ENCODE results near the gene KLHL29.

Gene KLHL29

DNA sequence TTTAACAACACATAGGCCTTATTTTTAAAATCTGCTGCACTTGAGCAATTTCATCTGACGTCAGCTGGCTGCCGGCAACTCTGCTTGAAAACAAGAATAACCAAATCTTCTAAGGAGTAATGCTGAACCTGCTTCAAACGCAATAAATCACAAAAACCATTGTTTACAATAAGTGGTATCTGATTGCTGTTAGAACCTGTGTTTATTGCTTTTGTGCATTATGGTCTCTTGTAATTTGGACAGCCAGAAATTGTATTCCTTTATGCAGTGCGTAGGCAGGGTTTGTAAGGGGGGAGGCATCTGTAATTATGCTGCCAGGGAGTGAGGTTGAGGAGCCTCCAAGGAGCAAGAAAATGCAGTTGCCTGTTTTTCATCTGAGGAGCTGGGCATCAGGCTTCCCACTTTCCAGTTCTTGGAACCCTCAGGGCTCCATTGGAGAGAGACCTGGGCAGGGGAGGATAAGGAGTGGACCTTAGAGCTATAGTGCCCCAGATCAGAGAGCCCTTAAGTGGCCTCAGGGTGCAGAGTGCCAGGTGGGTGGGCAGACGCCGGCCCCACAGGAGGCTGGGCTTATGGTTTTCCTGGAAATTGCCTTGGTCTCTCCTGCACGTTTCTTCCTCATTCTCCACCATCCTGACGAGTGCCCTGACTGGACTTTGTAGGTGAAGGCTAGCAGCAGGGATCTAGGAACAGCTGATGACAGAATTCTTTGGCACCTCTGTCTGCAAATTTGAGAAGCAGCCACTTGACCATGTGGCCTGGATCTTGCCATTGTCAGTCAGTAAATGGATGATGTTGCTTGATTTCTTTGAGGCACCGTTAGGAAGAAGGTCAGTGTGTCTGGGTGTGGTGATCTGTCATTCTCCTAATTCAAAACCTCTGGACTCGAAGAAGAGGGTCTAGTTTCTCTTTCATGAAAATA lies 129.2 kb downstream of the KLHL29 start:
- no peak for DNase-seq (ENCODE audit: low read depth)

DNA sequence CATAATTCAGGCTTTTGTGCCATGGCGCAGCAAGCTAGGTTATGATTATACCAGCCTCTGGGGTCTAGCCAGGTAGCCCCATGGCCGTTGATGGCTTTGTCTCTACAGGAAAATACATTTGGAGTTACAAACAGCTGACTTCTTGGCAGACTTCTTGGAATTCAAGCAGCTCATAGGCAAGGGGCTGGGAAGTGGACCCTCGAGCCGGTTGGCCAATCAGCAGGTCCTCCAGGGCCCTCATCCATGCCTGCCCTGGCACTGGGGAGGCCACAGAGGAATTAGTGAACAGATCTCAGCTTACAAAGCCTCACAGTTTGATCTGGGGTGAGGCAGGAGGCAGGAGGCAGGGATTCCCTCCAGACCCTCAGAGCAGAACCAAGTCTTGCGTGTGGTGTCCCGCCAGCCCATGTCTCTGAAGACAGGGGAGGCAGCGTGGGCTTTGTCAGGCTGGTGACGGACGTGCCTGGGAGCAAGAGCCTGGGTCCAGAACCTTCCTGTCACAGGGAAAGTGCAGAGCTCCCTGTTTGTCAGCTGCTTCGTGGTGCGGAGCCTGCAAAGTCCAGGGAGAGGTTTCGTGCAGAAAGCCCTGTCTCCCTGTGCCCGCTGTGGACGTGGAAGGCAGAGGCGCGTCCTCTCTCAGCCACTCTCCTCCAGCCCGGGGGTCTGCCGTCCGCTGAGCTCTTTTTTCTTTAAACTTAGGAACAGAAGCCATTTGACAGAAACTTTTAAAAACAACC lies 131.7 kb downstream of the KLHL29 start:
- no peak for DNase-seq (ENCODE audit: low read depth)

DNA sequence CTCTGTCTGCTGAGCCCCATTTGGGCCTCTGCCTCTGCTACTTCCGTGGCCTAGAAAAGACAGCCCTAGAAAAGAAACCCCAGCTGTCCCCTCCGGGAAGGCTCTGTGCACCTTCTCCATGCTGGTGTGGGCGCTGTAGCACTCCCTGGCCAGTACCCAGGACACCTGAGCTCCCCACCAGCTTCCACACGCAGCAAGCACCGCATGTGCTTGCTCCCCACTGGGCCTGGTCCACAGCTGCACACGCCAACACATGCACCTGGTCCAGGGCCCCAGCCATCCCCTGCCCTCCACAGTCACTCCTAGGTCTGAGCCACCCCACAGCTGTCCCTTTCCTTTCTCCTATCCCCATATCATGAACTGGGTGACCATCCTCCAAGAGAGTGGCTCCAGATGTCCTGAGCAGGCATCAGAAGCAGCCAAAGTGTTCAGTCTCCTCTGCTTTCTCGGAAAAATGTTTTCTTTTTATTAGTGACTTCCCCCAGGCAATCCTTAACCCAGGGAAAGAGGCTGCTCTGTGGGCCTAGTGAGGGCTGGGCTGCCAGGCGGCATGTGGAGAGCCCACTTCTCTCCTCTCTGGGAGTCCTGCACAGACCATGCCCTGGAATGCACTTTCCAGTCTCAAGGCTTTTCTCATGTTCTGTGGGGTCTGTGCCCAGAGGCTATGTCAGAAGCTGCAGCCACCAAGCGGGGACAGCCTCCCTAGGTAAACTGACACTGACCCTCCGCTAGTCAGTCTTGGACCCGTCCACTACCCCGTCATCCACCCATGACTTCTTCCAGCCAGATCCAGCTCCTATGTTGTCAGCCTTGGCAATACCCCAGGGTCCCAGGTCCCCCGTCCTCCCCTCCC lies 133.7 kb downstream of the KLHL29 start:
- DNase-seq (ENCODE audit: low read depth): no peak

DNA sequence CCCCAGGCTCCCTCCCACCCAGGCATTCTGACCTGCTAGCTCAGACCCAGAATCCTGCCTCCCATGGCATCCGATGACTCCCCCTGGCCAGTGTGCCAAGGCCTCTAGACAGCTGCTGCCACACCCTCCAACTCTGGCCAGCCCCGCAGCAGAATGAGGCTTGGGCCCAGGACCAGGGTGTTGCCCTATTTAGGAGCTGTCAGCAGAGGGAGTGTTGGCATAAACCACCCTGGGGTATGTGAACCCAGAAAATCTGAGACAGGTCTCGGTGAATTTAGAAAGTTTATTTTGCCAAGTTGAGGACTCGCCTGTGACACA lies 134.3 kb downstream of the KLHL29 start:
- no peak for DNase-seq (ENCODE audit: low read depth)

DNA sequence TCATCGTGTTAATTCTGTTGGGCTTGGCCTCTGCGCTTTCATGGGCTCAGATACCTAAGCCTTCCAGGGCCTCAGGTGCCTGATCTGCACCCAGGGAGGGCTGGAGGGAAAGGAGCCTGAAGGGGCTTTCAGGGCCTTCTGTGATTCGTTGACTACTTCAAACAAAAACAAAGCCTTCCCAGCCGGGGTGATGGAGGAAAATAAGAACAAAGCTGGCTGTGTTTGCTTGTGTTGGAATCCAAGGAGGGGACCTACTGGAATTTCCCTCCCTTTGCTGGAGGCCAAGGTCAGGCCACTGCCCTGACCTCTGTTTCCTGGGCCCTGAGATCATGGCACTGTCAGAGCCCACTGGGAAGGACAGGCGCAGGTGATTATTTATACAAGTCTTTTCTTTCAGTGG lies 135.3 kb downstream of the KLHL29 start:
- no peak for DNase-seq (ENCODE audit: low read depth)

DNA sequence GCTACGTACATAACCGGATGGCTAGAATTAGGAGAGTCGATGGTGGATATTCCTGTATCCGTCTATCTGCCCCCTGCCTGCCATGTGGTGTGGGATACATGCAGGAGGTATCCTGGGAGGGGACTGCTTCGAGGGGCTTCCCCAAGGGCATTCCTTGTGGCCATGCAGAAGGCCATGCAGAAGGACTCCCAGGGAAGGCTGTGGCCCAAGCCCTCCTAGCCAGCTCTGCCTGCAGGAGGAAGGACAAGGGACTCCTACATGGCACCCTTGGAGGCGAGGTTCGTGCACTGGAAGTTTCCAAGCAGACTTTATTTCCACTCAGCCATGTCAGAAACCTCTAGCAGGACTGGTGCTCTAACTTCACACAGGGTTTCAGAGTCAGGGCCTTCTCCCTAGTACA lies 136.1 kb downstream of the KLHL29 start:
- DNase-seq (ENCODE audit: low read depth): no peak

DNA sequence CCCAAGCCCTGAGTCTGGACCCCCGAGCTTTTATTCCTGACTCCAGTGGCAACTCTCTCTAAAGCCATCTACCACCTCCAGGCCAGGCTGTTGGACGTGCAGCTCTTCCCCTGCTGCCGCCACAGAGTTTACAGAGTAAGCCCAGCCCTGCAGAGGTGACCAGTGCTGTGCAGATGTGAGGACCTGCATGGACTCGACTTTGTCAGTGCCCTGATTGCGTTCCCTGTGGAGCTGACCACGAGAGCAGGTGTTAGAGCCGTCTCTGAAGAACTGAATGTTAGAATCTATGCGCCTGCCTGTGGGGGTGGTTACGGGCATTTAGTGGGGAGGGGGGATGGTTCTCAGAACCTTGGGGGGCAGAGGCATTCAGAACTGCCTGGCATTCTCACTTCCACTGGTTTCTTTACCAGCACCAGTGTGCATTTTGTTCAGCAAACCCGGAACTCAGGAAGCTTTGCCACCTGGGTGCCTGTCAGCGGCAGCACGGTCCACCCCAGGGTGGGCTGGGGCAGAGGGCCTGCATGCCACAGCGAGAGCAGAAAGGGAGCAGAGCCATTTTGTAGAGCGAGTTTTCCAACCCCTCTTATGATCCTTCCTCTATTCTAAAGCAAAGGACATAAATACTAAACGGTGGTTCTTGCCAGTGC lies 137.9 kb downstream of the KLHL29 start:
- no peak for DNase-seq (ENCODE audit: low read depth)

DNA sequence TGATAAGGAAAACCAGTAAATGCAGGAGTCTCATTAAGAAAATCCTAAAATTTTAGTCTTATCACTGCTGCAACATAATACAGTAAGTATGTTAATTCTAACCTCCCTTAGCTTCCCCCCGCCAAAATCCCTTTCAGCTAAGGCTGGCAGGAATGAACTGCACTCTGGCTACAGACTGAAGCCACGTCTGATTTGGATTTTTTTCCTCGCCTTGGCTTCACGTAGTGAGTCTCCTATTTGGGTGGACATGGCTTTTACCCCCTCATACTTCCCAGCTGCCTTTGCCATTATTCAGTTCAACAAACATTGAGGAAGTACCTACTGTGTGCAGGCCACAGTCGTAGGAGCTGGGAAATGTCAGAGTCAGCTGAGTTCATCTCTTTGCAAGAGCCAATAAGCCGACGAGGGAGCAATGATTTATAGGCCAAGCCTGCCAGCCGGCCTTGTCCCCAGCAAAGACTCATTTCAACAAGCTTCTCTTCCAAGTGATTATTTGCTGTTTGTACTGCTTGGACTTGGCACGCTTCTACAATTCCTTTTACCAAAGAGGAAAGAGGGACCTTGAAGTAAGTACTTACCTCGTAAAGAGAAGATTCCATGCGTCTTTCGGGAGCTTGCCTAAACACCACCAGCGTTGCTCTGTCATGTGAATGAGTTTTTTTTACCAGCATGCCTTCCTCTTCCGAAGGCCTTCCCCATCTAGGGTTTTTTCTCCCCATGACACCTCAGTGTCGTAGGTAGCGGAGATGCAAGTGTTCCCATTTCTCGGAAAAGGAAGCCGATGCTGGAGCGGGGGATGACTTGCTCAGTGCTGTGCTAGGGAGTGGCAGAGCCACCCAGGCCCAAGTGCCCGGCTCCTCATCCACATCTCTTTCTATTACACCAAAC lies 138.6 kb downstream of the KLHL29 start:
- no peak for DNase-seq (ENCODE audit: low read depth)

DNA sequence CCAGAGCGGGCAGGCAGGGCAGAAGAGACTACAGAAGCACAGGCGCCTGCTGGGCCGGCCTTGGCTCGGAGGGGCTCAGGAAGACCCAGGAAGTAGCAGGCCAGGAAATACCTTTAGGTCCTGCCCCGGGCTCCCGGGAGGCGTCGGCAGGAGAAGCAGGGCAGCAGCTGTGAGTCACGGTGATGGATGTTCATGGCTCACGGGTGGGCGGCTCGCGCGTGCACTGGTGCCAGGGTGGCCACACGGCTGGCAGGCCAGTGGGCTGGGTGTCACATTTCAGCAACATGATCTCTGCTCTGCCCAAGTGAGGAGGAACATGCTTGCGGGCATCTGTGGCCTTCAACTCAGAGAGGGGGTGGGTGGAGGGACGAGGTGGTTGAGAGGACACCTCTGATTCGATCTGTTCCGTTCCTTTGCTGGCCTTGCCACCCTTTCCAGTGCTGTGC lies 139.3 kb downstream of the KLHL29 start:
- no peak for DNase-seq (ENCODE audit: low read depth)

DNA sequence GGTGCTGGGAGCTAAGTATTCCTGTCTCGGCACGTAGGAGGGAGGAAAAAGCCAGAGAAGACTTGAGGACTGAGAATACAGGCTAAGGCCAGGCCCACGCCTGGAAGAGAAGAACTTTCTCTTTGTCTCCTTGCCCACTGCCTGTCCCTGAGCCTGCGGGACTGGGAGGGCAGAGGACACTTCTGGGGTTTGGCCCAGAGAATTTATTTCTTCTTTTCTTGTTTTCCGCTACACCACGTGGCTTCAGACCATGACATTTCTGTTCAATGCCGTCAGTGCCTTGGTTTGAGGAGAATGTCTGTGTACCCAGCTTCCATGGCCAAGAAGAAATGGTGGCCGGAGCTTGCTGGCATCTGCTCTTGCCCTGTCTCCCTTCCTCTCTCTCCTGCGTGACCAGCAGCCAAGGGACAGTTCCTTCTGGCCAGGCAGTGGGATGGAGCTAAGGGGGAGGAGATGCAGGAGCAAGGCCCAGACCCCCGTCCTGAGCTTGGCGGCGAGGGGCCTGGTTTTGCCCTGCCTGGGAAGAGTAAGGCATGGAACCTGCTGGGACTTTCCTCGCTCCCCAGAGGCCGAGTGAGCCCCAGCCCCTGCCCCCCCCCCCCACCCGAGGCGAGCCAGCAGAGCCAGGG lies 140.3 kb downstream of the KLHL29 start:
- DNase-seq (ENCODE audit: low read depth): no peak

DNA sequence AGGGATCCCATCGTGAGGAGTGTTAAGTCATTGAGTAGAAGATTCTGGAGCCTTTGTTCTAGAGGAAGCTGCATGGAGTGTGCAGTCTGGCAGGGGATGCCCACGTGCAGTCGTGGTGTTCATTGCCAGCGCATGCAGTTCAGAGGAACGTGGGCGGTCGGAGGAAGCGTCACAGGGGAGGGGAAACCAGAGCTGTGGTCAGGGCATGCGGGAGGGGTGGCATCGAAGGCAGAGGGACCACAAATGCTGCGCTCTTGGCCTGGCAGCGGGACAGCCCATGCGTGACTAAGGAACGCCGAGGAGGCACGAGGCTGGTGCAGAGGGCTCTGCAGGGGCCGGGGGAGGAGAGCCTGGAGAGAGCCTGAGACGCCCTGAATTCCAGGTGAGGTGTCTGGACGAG lies 141.1 kb downstream of the KLHL29 start:
- DNase-seq (ENCODE audit: low read depth): no peak

DNA sequence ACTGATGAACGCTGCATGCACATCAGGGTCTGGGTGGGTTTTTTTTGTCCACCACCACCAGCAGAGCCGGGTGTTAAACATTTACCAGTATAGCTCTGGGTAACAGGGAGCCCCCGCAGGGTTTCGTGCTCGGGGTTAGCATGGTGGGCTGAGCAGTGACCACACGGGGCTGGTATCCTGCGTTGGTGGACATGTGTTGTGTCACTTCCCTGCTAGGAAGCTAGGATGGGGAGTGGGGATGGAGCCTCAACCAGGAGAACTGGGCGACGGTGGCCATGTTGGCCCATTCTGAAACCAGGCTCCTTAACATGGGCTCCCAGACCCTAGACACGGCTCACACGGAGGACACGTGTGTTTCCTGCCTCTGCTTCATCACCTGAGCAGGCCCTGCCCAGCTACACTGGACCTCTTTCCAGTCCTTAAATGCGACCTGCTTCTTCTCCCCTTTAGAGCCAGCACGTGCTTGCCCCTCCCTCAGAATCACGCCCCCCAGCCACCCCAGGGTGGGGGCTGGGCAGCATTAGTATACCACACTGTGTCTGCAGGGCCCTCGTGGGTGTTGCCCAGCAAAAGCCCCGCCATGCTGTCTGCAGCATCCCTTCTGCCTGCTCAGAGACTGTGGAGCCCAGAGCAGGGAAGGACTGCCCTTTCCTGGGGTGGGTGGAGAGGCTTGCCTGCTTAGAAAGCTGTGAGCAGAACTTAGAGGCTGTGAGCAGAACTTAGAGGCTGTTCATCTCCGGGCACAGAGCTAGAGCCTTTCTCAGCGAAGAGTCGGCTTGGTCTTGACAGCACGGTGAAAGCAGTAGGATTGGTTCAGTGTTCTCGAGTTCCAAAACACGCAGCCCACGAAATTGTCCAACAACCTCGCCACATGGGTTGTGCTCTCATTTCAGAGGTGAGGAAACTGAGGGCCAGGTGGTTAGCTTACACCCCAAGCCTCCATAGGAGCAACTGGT lies 142.1 kb downstream of the KLHL29 start:
- no peak for DNase-seq (ENCODE audit: low read depth)

DNA sequence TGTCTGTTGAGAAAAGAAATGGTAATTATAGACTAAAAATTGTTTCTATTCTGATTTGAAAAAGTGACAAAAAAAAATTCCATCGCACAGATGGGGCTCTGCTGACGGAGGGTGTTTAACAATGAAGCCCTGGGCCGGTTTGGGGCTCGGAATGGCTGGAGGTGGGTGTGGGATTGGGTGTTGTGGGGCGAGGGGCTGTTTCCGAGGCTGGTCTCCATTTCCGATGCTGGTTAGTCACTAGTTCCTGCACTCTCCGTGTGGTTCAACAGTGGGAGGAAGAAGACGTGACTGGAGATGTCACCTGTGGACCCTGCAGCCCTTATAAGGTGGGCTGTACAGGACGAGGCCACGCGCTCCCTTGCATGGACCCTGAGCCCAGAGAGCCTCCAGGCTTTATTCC lies 143.2 kb downstream of the KLHL29 start:
- no peak for DNase-seq (ENCODE audit: low read depth)

DNA sequence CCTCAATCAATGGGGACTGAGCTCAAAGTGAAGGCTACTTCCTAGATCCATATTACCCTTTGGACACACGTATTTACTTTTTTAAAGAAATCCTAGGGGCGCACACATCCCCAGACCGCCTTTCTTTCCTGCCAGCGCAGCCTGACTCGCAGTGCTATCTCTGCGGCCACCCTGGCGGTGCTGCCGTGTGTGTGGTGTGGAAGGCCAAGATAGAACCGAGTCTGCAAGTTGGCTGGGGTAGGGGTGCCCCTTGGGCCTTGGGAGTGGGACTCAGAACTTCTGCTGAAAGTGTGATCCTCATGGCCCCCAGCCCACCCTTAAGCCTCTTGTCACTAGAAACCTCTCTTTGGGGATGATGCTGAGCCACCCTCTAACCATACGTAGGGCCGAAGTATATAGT lies 143.7 kb downstream of the KLHL29 start:
- no peak for DNase-seq (ENCODE audit: low read depth)

DNA sequence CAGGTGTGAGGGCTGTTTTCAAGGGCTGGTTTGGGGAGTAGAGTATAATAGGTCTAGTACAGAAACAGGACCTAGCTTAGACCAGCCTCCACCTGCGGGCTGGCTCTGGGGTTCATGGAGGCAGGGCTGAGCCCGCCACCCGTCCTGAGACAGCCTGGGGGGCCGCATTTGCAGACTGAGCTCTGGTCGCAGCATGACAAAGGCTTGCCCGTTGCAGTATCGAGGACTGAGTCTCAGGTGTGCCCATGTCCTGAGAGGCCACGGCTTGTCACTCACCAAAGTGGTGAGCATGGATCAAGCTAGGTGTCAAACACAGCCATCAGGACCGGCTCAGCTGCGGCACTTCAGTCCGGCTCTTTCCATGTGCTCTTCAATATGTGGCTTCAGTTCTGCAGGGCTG lies 144.7 kb downstream of the KLHL29 start:
- no peak for DNase-seq (ENCODE audit: low read depth)

DNA sequence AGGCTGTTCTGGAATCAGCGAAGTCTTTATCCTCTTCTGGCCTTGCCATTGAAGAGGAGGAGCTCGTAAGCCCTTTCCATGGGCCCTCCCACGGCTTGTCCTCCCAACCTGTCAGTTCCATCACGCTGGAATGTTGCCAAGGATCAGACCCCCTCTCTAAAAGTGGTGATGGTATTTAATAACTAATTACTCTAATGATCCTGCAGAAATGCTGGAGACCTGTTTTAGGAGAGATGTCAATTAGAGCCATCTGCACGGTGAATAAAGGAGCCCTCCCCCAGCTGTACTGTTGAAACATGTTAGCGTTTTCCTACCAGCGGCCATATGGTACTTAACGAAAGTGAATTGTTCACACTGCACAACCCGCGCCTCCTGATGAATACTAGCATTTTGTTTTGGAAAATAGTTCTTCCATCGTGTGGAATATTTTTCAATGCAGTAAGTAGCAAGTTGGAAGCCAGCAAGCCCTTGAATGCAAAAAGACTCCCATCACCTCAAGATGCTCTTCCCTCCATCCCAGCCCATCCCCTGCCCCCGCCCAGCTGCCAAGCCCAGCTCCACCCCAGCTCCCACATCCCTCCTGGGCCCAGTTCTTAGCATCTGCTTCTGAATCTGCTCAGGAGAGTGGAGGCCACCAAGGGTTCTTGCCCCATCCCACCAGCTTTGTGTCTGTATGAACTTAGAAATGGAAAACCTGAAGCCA lies 145.4 kb downstream of the KLHL29 start:
- no peak for DNase-seq (ENCODE audit: low read depth)

DNA sequence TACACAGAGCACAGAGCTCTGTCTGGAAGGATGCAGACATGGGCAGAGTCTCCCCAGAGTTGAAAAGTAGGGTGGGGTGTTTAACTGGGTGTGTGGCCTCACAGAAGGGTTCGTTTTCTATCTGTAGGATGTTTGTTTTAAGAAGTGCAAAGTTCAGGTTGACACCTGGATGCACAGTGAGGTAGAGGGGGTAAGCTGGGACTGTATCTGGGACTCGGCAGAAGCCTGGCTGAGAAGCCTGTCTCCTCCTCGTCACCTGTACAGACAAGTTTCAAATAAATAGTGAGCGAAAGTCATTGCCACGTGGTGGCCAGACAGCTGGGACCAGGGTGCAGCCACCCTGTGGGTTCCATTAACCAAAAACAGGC lies 145.9 kb downstream of the KLHL29 start:
- DNase-seq (ENCODE audit: low read depth): no peak

DNA sequence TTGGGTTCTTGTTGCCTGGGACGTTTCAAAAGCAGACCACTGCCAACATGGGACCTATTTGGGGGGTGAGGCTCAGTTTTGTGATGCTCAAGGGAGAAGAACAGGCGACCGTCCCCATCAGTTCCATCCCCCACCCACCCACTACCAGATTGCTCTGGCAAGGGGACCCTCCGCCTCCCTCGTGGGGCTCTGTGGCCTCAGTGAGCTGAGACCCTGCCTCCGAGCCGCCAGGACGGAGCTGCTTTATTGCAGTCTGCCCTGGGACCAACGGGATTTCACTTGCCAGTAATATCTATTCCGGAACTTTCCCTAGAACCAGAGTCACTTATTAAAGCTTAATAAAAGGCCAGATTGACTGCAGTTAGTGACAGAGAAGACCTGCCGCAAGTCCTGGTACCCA lies 146.3 kb downstream of the KLHL29 start:
- DNase-seq (ENCODE audit: low read depth): no peak

DNA sequence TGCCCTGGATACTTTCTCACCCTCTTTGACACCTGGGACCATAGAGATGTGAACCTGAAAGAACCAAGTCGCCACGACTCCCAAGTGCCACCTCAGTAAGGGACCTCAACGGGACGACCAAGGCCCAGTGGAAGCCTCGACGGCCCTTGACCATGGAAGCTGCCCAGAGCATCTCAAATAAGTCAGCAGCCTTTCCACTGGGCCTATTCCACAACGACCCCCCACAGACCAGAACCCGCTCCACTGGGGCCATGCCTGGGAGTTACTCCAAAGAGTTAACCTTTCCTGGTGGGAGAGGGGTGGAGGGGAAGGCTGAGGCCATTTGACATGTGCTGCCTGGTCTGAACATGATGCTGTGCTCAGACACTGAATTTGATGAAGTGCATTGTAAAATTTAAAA lies 146.9 kb downstream of the KLHL29 start:
- DNase-seq (ENCODE audit: low read depth): no peak

All from stimulated activated CD8-positive, alpha-beta memory T cell treated with anti-CD3 and anti-CD28 coated beads, Interleukin-7, amount 100 ng/mL, for 24 hours (primary cell).